ENCODE data around the gene GPR33. TPM values are rescaled to one million over a fixed set of nuclear protein-coding genes. Genes with fewer than 3 reads are reported as not detected.

GPR33 gene
- total RNA-seq (not detected), total RNA-seq (0 reads per million in 2 donors)

GRCh38 chr14:31487886-31488285 is at the start of gene GPR33:
TSS of gene GPR33 (minus strand) at chr14:31488039. CDS start at chr14:31483965, 4,074 bp downstream.
- Mint-ChIP-seq H3K27me3 (peaks cover 20% of the 10 kb centered on the region), H3K27ac (peak within 1 kb of the TSS; percentile 22), H3K4me3 (no peak within 1 kb of the TSS), H3K4me1 (peaks cover 3% of the 10 kb centered on the region), H3K36me3 (ENCODE audit: low read depth) (peaks cover 2% of the 10 kb centered on the region)
- no peaks in the 10 kb centered on the region for H3K9me3 ChIP-seq (ENCODE audit: control insufficient read depth, low read length, poor library complexity, severe bottlenecking)
- ATAC-seq, result no peak
- DNase-seq, result no peak

DNA sequence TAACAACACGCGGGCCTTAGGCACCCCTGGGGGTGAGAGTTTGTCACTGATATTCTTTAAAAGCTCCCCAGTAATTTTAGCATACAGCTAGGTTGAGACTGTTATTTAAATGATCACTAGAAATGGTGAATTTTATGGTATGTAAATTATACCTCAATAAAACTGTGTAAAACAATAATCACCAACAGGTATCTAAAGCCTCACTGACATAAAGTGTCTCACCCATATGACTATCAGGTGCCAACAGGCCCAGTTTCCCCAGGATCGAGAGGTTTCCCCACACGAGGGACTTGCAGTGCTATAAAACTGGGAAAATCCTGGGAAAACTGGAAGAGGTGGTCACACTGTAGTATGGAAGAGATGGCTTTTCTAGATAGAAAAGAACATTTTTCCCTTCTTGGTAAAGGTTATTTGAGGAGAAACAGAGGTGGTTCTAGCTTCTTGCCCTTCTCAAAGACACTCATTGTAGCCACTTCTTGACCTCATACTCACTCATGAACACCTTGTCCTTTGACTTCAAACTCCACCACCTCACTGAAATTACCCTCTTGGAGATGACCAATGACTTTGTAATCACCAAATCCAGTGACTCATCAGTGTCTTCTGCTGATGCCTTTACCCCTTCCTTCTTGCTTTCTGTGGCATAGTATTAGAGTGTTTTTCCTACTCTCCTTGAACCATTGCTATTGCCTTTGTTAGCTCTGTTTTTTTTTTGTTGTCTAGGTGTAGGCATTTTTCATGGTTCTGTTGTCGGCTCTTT is 48.5 kb upstream of the GPR33 start:
- Mint-ChIP-seq H3K36me3 (ENCODE audit: low read depth) (no peaks in the 10 kb centered on the region), H3K4me1 (peaks cover 2% of the 10 kb centered on the region), H3K4me3 (no peak overlapping the region), H3K27ac (no peak overlapping the region), H3K27me3 (peaks cover 38% of the 10 kb centered on the region)
- no peak for ATAC-seq
- H3K9me3 ChIP-seq (ENCODE audit: control insufficient read depth, low read length, poor library complexity, severe bottlenecking), result no peaks in the 10 kb centered on the region
- DNase-seq, result no peak

- no peak overlapping the region for H3K4me3 Mint-ChIP-seq
- H3K27ac Mint-ChIP-seq, result no peak overlapping the region
- H3K36me3 Mint-ChIP-seq (ENCODE audit: low read depth), result no peaks in the 10 kb centered on the region
- no peaks in the 10 kb centered on the region for H3K9me3 ChIP-seq (ENCODE audit: control insufficient read depth, low read length, poor library complexity, severe bottlenecking)
- peaks cover 12% of the 10 kb centered on the region for H3K27me3 Mint-ChIP-seq
- DNase-seq (no peak), ATAC-seq (no peak)
- peaks cover 3% of the 10 kb centered on the region for H3K4me1 Mint-ChIP-seq
Observed at GRCh38 chr14:31530136-31530535, 42.3 kb upstream of the GPR33 start.

DNA sequence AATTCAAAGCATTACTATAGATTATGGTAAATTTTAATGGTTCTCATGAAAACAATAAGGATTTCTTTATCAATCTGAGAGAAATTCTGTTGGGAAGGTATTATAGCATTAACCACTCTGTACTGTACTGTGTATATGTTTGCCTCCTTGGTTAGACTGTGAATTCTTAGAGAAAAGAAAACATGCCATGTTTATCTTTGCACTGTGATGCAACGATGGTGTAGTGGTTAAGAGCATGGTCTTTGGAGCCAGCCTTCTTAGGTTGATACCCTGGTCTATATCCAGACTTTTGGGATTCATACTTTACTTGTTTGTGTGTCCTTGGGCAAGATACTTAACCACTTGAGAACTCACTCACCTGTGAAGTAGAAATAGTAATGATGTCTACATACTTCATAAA is 41.2 kb upstream of the GPR33 start:
- H3K4me3 Mint-ChIP-seq, result no peak overlapping the region
- no peak overlapping the region for H3K27ac Mint-ChIP-seq
- peaks cover 3% of the 10 kb centered on the region for H3K4me1 Mint-ChIP-seq
- H3K9me3 ChIP-seq (ENCODE audit: control insufficient read depth, low read length, poor library complexity, severe bottlenecking), result no peaks in the 10 kb centered on the region
- peaks cover 12% of the 10 kb centered on the region for H3K27me3 Mint-ChIP-seq
- ATAC-seq (no peak), DNase-seq (no peak)
- no peaks in the 10 kb centered on the region for H3K36me3 Mint-ChIP-seq (ENCODE audit: low read depth)

GRCh38 chr14:31527546-31527945 is 39.7 kb upstream of the GPR33 start:
- no peak for DNase-seq
- no peak overlapping the region for H3K27ac Mint-ChIP-seq
- H3K36me3 Mint-ChIP-seq (ENCODE audit: low read depth), result peaks cover 3% of the 10 kb centered on the region
- peaks cover 5% of the 10 kb centered on the region for H3K4me1 Mint-ChIP-seq
- H3K4me3 Mint-ChIP-seq, result no peak overlapping the region
- H3K27me3 Mint-ChIP-seq, result peaks cover 21% of the 10 kb centered on the region
- ATAC-seq, result no peak
- no peaks in the 10 kb centered on the region for H3K9me3 ChIP-seq (ENCODE audit: control insufficient read depth, low read length, poor library complexity, severe bottlenecking)

- no peak for DNase-seq
- ATAC-seq, result no peak
Observed at GRCh38 chr14:31527087-31527486, 39.2 kb upstream of the GPR33 start.

GRCh38 chr14:31510855-31511254 is 23.0 kb upstream of the GPR33 start:
- no peak for ATAC-seq
- H3K9me3 ChIP-seq (ENCODE audit: control insufficient read depth, low read length, poor library complexity, severe bottlenecking), result no peaks in the 10 kb centered on the region
- H3K4me3 Mint-ChIP-seq, result no peak overlapping the region
- no peak overlapping the region for H3K27ac Mint-ChIP-seq
- no peak for DNase-seq
- peaks cover 6% of the 10 kb centered on the region for H3K4me1 Mint-ChIP-seq
- H3K36me3 Mint-ChIP-seq (ENCODE audit: low read depth), result peaks cover 3% of the 10 kb centered on the region
- H3K27me3 Mint-ChIP-seq, result peaks cover 16% of the 10 kb centered on the region

More at GRCh38 chr14:31527087-31527486, 39.2 kb upstream of the GPR33 start:
- no peaks in the 10 kb centered on the region for H3K9me3 ChIP-seq (ENCODE audit: control insufficient read depth, low read length, poor library complexity, severe bottlenecking)
- H3K4me1 Mint-ChIP-seq, result peaks cover 5% of the 10 kb centered on the region
- no peak overlapping the region for H3K4me3 Mint-ChIP-seq
- no peak overlapping the region for H3K27ac Mint-ChIP-seq
- H3K27me3 Mint-ChIP-seq, result peaks cover 26% of the 10 kb centered on the region
- peaks cover 3% of the 10 kb centered on the region for H3K36me3 Mint-ChIP-seq (ENCODE audit: low read depth)

DNA sequence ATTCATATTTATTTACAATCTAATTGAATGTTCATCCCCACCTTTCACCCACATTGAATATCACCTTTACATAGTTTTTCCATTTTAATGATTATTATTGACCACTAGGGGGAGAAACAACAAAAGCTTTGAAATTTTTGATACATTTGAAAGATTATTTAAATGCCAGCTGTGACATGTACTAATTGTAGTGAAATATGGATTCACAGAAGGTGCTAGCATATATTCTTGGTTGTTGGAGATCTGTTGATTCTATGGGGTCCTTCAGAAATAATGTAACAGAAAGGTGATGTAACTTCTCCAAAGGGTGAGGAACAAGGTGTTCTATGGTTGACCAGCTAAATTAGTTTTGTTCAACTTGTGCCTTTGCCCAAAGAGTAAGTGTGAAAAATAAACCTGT is 22.4 kb upstream of the GPR33 start:
- H3K27ac Mint-ChIP-seq, result no peak overlapping the region
- DNase-seq, result no peak
- peaks cover 3% of the 10 kb centered on the region for H3K36me3 Mint-ChIP-seq (ENCODE audit: low read depth)

DNA sequence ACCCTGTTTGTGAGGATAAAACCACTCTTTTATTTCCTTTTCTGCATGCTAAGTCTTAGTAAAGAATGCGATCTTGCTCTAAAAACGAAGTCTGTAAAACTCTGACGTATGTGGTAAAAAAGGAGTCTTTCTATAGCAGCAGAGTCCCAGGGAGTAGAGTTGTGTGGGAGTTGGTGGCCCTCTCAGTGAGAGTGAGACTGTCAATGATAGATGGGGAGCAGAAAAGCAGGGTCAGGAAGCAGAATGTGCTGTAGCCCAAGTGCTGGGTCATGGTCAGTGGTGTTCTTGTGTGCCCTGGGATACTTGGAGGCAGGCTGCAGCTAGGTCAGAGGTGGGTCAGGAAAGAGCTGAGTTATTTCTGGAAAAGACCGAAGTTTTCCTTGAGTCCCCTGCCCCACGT is 20.3 kb upstream of the GPR33 start:
- H3K27me3 Mint-ChIP-seq, result peaks cover 22% of the 10 kb centered on the region
- no peak overlapping the region for H3K27ac Mint-ChIP-seq
- peaks cover 6% of the 10 kb centered on the region for H3K4me1 Mint-ChIP-seq
- ATAC-seq (no peak), DNase-seq (no peak)
- no peaks in the 10 kb centered on the region for H3K9me3 ChIP-seq (ENCODE audit: control insufficient read depth, low read length, poor library complexity, severe bottlenecking)
- no peak overlapping the region for H3K4me3 Mint-ChIP-seq
- H3K36me3 Mint-ChIP-seq (ENCODE audit: low read depth), result peaks cover 3% of the 10 kb centered on the region

More for the DNA sequence above, 22.4 kb upstream of the GPR33 start:
- no peak for ATAC-seq
- H3K9me3 ChIP-seq (ENCODE audit: control insufficient read depth, low read length, poor library complexity, severe bottlenecking), result no peaks in the 10 kb centered on the region
- Mint-ChIP-seq H3K27me3 (peaks cover 22% of the 10 kb centered on the region), H3K4me3 (no peak overlapping the region), H3K4me1 (peaks cover 6% of the 10 kb centered on the region)

GRCh38 chr14:31505411-31505810 is 17.6 kb upstream of the GPR33 start:
- no peak for DNase-seq
- Mint-ChIP-seq H3K27ac (no peak overlapping the region), H3K4me1 (peaks cover 6% of the 10 kb centered on the region), H3K27me3 (peaks cover 22% of the 10 kb centered on the region), H3K36me3 (ENCODE audit: low read depth) (peaks cover 3% of the 10 kb centered on the region), H3K4me3 (no peak overlapping the region)
- H3K9me3 ChIP-seq (ENCODE audit: control insufficient read depth, low read length, poor library complexity, severe bottlenecking), result no peaks in the 10 kb centered on the region
- ATAC-seq, result no peak

- peaks cover 2% of the 10 kb centered on the region for H3K36me3 Mint-ChIP-seq (ENCODE audit: low read depth)
Observed at GRCh38 chr14:31501870-31502269, 14.0 kb upstream of the GPR33 start.

GRCh38 chr14:31492759-31493498 is 5.1 kb upstream of the GPR33 start:
- DNase-seq, result no peak
- no peaks in the 10 kb centered on the region for H3K9me3 ChIP-seq (ENCODE audit: control insufficient read depth, low read length, poor library complexity, severe bottlenecking)
- H3K27ac Mint-ChIP-seq, result no peak overlapping the region
- H3K4me1 Mint-ChIP-seq, result no peaks in the 10 kb centered on the region
- no peaks in the 10 kb centered on the region for H3K36me3 Mint-ChIP-seq (ENCODE audit: low read depth)
- no peak overlapping the region for H3K4me3 Mint-ChIP-seq
- H3K27me3 Mint-ChIP-seq, result peaks cover 13% of the 10 kb centered on the region
- no peak for ATAC-seq

More at GRCh38 chr14:31501870-31502269, 14.0 kb upstream of the GPR33 start:
- no peaks in the 10 kb centered on the region for H3K9me3 ChIP-seq (ENCODE audit: control insufficient read depth, low read length, poor library complexity, severe bottlenecking)
- DNase-seq (no peak), ATAC-seq (no peak)
- H3K27ac Mint-ChIP-seq, result no peak overlapping the region
- peaks cover 5% of the 10 kb centered on the region for H3K4me1 Mint-ChIP-seq
- H3K27me3 Mint-ChIP-seq, result peaks cover 14% of the 10 kb centered on the region
- no peak overlapping the region for H3K4me3 Mint-ChIP-seq

- no peak for DNase-seq
- H3K9me3 ChIP-seq (ENCODE audit: control insufficient read depth, low read length, poor library complexity, severe bottlenecking), result no peaks in the 10 kb centered on the region
- ATAC-seq, result no peak
- H3K27ac Mint-ChIP-seq, result no peak overlapping the region
- H3K36me3 Mint-ChIP-seq (ENCODE audit: low read depth), result peaks cover 2% of the 10 kb centered on the region
- peaks cover 3% of the 10 kb centered on the region for H3K4me1 Mint-ChIP-seq
- H3K27me3 Mint-ChIP-seq, result peaks cover 21% of the 10 kb centered on the region
- H3K4me3 Mint-ChIP-seq, result no peak overlapping the region
Observed at GRCh38 chr14:31489691-31490090, 1.9 kb upstream of the GPR33 start.

Data from T-helper 17 cell (primary cell).